HL-60 (cell line): ENCODE data around the gene MSANTD3.

Experiments used
- CTCF ChIP-seq: IDR thresholded peaks from one replicate; pipeline ENCODE4 v1.5.1; 2011; ENCODE audit warnings: low read length, control low read depth, inconsistent platforms; ENCODE audit not compliant: insufficient read depth
- POLR2AphosphoS5 ChIP-seq: IDR thresholded peaks from 2 replicates; pipeline ENCODE4 v1.6.1; 2012; ENCODE audit warnings: low read depth

GRCh38 chr9:100401042-100401441 lies 25.9 kb upstream of the MSANTD3 start:
- TF ChIP-seq POLR2AphosphoS5 (no peak), CTCF (no peak)
